GM10266 (cell line): ENCODE measurements around the gene COIL.

Experiments
- DNase-seq: peaks from one replicate; pipeline ENCODE4 v3.0.0; 2012; ENCODE audit errors: extremely low spot score
- TF ChIP-seq, protein P1 (sequence below): IDR thresholded peaks from 2 replicates; pipeline ENCODE4 v1.5.1; 2012; ENCODE audit warnings: mild to moderate bottlenecking, low read depth; ENCODE audit not compliant: control insufficient read depth, insufficient read depth; ENCODE audit errors: missing control alignments

The COIL gene

GRCh38 chr17:56977673-56978395, 17.0 kb upstream of the COIL start, which contains the start of gene SCPEP1:
TSS of gene SCPEP1 (plus strand) at chr17:56978131. CDS start at chr17:56978160, 29 bp downstream.
- TF ChIP-seq, protein P1, sequence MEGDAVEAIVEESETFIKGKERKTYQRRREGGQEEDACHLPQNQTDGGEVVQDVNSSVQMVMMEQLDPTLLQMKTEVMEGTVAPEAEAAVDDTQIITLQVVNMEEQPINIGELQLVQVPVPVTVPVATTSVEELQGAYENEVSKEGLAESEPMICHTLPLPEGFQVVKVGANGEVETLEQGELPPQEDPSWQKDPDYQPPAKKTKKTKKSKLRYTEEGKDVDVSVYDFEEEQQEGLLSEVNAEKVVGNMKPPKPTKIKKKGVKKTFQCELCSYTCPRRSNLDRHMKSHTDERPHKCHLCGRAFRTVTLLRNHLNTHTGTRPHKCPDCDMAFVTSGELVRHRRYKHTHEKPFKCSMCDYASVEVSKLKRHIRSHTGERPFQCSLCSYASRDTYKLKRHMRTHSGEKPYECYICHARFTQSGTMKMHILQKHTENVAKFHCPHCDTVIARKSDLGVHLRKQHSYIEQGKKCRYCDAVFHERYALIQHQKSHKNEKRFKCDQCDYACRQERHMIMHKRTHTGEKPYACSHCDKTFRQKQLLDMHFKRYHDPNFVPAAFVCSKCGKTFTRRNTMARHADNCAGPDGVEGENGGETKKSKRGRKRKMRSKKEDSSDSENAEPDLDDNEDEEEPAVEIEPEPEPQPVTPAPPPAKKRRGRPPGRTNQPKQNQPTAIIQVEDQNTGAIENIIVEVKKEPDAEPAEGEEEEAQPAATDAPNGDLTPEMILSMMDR: no peak
- DNase-seq: peak; percentile 95

- DNase-seq: no peak
These were observed 16.2 kb upstream of the COIL start for GRCh38 chr17:56976941-56977608.

DNA sequence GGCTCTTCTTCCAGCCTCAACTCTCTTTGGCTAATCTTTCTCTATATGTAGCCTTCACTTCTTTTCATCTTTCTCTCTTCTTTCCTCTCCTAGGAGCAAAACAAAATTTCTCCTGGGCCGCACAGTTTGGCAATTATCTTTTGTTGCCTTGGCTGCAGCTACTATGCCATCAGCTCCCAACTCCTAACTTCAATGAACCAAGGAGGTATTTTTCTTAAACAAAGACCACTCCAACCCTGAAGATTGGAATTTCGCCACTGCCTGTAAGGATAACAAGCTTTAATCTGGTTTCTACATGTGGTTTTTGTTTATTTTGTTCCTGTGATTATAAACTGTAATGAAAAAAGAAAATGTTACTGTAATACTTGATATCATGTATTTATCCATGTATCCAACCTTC, 14.8 kb upstream of the COIL start:
- TF ChIP-seq, protein P1: no peak
- no peak for DNase-seq

More at GRCh38 chr17:56976941-56977608, 16.2 kb upstream of the COIL start:
- TF ChIP-seq, protein P1: no peak

DNA sequence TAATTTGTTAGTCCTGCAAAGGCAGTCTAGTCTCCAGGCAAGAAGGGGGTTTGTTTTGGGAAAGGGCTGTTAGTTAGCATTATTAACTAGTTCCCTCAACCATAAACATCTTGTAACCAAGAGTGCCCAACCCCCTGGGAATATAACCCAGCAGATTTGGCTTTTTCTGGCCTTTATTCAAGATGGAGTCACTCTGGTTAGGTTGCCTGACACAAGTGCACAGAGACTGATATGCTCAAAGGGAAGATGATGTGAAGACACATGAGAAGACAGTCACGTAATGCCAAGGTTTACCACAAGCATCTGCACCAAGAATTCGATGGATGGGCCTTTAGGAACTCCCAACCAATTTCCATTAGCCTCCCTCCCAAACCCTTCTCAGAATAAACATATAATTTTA, 13.2 kb upstream of the COIL start:
- DNase-seq: no peak
- TF ChIP-seq, protein P1: no peak

DNA sequence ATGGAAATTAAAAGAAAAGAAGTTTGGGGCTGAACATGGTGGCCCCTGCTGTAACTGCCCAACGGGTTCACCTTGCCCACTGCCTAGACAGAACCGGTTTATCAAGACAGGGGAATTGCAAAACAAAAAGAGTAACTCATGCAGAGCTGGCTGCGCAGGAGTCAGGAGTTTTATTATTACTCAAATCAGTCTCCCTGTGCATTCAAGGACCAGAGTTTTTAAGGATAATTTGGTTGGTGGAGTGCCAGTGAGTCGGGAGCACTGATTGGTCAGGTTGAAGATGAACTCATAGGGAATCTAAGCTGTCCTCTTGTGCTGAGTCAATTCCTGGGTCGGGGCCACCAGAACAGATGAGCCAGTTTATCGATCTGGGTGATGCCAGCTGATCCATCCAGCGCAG, 12.7 kb upstream of the COIL start:
- no peak for DNase-seq
- TF ChIP-seq, protein P1: no peak

DNA sequence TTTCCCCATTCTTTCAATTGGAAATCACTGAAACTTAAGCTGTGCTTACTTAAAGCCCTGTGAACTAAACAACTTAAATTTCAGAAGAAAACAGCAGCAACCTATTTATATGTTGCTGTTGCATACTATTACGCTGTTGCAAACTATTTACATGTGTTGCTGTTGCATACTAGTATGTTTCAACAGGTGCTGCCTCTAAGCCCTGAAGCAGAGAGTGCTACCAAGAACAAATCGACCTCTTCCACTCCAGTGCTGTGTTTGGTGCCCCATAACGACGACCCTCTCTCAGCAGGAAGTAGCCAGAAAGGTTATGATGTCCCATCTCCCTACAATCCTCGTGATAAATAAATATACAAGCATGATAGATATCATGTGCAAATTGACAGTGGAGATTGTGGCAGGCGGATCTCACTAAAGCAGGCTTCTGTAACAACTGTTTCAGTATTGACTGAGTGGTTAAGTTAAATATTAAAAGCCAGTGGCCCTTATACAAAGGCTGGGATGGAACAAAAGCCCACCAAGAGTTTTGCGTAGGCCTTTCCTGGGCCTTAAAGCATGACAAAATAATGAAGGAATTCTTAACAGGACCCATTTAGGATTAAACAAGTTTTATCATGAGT, 11.4 kb upstream of the COIL start:
- TF ChIP-seq, protein P1: no peak
- DNase-seq: no peak
